HEK293 (cell line): Measurements from ENCODE around the gene NEK3.
"Not testable (repeated sequence)": the region's sequence is repeated elsewhere in the genome, so short reads cannot be mapped to it uniquely, and the experiment has no call there.

Source experiments
- CTCF ChIA-PET: fragments of 350-600 bp; formaldehyde crosslinking; extraction: SDS; loops from one replicate; lab custom pipeline; 2021; ENCODE audit warnings: antibody characterized with exemption; lab: Yijun Ruan, JAX
- POLR2A ChIA-PET: fragments of 300-600 bp; formaldehyde crosslinking; extraction: SDS; loops from one replicate; lab custom pipeline; 2020; ENCODE audit warnings: antibody characterized with exemption, inconsistent platforms; lab: Yijun Ruan, JAX
- H3K27ac ChIP-seq: fragments of 200-500 bp; sonication (Bioruptor generic); 2 replicates; pipeline ENCODE4 v1.5.1; 2014; ENCODE audit warnings: low read depth, low read length, control low read depth, inconsistent platforms; ENCODE audit errors: extremely low read depth
- H3K36me3 ChIP-seq, 2 experiments: fragments of 200-500 bp in 1 of 2; sonication (Bioruptor generic) in 1 of 2; 1 replicate in 1 of 2; 2 replicates in 1 of 2; pipeline ENCODE4 v1.5.1; 2014 to 2017; ENCODE audit warnings: inconsistent platforms in 2 of 2, low read length in 2 of 2; ENCODE audit not compliant: control insufficient read depth in 2 of 2, insufficient read depth in 1 of 2
- H3K4me1 ChIP-seq: fragments of 200-500 bp; sonication (Bioruptor generic); 2 replicates; pipeline ENCODE4 v1.5.1; 2014; ENCODE audit warnings: mild to moderate bottlenecking, low read length, inconsistent platforms; ENCODE audit not compliant: control insufficient read depth, insufficient read depth
- H3K4me3 ChIP-seq: 2 replicates; pipeline ENCODE4 v1.5.1; 2011; ENCODE audit warnings: low read depth, mild to moderate bottlenecking, control low read depth, low read length, moderate library complexity
- H3K9me3 ChIP-seq: fragments of 200-500 bp; sonication (Bioruptor generic); 2 replicates; pipeline ENCODE4 v1.5.1; 2014; ENCODE audit warnings: low read depth, low read length, inconsistent platforms; ENCODE audit not compliant: control insufficient read depth, insufficient read depth
- HOXA7 ChIP-seq: sonication (generic); formaldehyde crosslinking; IDR thresholded peaks from 2 replicates; pipeline ENCODE4 v1.8.1; 2022; ENCODE audit warnings: missing genetic modification reagents, borderline replicate concordance
- MEIS1 ChIP-seq: sonication (generic); formaldehyde crosslinking; IDR thresholded peaks from 2 replicates; pipeline ENCODE4 v1.8.1; 2022; ENCODE audit warnings: missing genetic modification reagents, mild to moderate bottlenecking, borderline replicate concordance
- OVOL3 ChIP-seq: fragments of 450-650 bp; formaldehyde crosslinking; IDR thresholded peaks from 2 replicates; pipeline ENCODE4 v1.5.1; 2016; ENCODE audit warnings: missing biosample characterization, missing genetic modification characterization
- TRIM28 ChIP-seq: IDR thresholded peaks from 2 replicates; pipeline ENCODE4 v1.6.1; 2011; ENCODE audit warnings: low read length, control low read depth, borderline replicate concordance
- ZBTB10 ChIP-seq: fragments of 450-650 bp; formaldehyde crosslinking; IDR thresholded peaks from 2 replicates; pipeline ENCODE4 v1.5.1; 2016; ENCODE audit warnings: missing biosample characterization, missing genetic modification characterization
- ZBTB6 ChIP-seq: fragments of 450-650 bp; formaldehyde crosslinking; IDR thresholded peaks from 2 replicates; pipeline ENCODE4 v1.5.1; 2017; ENCODE audit warnings: missing biosample characterization, missing genetic modification characterization
- ZNF157 ChIP-seq: fragments of 450-650 bp; formaldehyde crosslinking; IDR thresholded peaks from 2 replicates; pipeline ENCODE4 v1.5.1; 2016; ENCODE audit warnings: missing biosample characterization, missing genetic modification characterization
- ZNF274 ChIP-seq, 2 experiments: fragments of 200-500 bp in 1 of 2; fragments of 450-650 bp in 1 of 2; sonication (Bioruptor generic) in 1 of 2; formaldehyde crosslinking in 1 of 2; IDR thresholded peaks; 2 replicates each; pipeline versions ENCODE4 v1.5.1 to v1.6.1; 2014 to 2016; ENCODE audit warnings: borderline replicate concordance in 1 of 2, inconsistent platforms in 1 of 2, low read length in 1 of 2, missing biosample characterization in 1 of 2, missing genetic modification characterization in 1 of 2
- ZNF280D ChIP-seq: fragments of 450-650 bp; formaldehyde crosslinking; IDR thresholded peaks from 2 replicates; pipeline ENCODE4 v1.5.1; 2016; ENCODE audit warnings: missing biosample characterization, missing genetic modification characterization
- ZNF449 ChIP-seq: fragments of 450-650 bp; formaldehyde crosslinking; IDR thresholded peaks from 2 replicates; pipeline ENCODE4 v1.5.1; 2017; ENCODE audit warnings: missing biosample characterization, mild to moderate bottlenecking, missing genetic modification characterization, moderate library complexity
- ZNF558 ChIP-seq: fragments of 450-650 bp; formaldehyde crosslinking; IDR thresholded peaks from 2 replicates; pipeline ENCODE4 v1.5.1; 2016; ENCODE audit warnings: missing biosample characterization, missing genetic modification characterization
- ZNF560 ChIP-seq: fragments of 450-650 bp; formaldehyde crosslinking; IDR thresholded peaks from 2 replicates; pipeline ENCODE4 v1.5.1; 2017; ENCODE audit warnings: missing biosample characterization, missing genetic modification characterization, borderline replicate concordance
- ZNF580 ChIP-seq: fragments of 450-650 bp; formaldehyde crosslinking; IDR thresholded peaks from 2 replicates; pipeline ENCODE4 v1.5.1; 2016; ENCODE audit warnings: missing biosample characterization, missing genetic modification characterization
- ZNF670 ChIP-seq: fragments of 450-650 bp; formaldehyde crosslinking; IDR thresholded peaks from 2 replicates; pipeline ENCODE4 v1.5.1; 2016; ENCODE audit warnings: missing biosample characterization, missing genetic modification characterization, low read depth
- ZSCAN23 ChIP-seq: fragments of 450-650 bp; formaldehyde crosslinking; IDR thresholded peaks from 2 replicates; pipeline ENCODE4 v1.5.1; 2016; ENCODE audit warnings: missing biosample characterization, missing genetic modification characterization
- TF ChIP-seq, protein P1 (sequence below): fragments of 450-650 bp; formaldehyde crosslinking; IDR thresholded peaks from 2 replicates; pipeline ENCODE4 v1.5.1; 2017; ENCODE audit warnings: missing biosample characterization, missing genetic modification characterization
- TF ChIP-seq, protein P2 (sequence below): fragments of 450-650 bp; formaldehyde crosslinking; IDR thresholded peaks from 2 replicates; pipeline ENCODE4 v1.5.1; 2016; ENCODE audit warnings: missing biosample characterization, missing genetic modification characterization, borderline replicate concordance

Gene NEK3

GRCh38 chr13:52187029-52187423 lies 27.6 kb upstream of the NEK3 start:
- H3K9me3 ChIP-seq = no peaks in the 10 kb centered on the region
- ChIA-PET CTCF (no interaction called here), POLR2A (no interaction called here)
- no peaks in the 10 kb centered on the region for H3K4me1 ChIP-seq
- H3K4me3 ChIP-seq = no peak overlapping the region
- TF ChIP-seq ZNF274 (IDR thresholded peaks at IDR 0.05; ENCODE audit: low read length) (no peak), ZNF274 (tag by site-specific recombination; IDR thresholded peaks at IDR 0.05; ENCODE audit: borderline replicate concordance) (no peak), ZSCAN23 (tag by site-specific recombination) (no peak), OVOL3 (tag by site-specific recombination) (no peak), HOXA7 (CRISPR knock-in tag) (no peak), ZNF449 (no peak), MEIS1 (CRISPR knock-in tag) (no peak), ZNF157 (tag by site-specific recombination) (no peak), ZNF280D (no peak), ZBTB10 (tag by site-specific recombination) (no peak), ZNF580 (no peak), TRIM28 (no peak), ZNF558 (tag by site-specific recombination) (no peak), ZNF670 (tag by site-specific recombination) (no peak), ZNF560 (no peak), ZBTB6 (tag by site-specific recombination) (no peak)
- TF ChIP-seq, protein P1, sequence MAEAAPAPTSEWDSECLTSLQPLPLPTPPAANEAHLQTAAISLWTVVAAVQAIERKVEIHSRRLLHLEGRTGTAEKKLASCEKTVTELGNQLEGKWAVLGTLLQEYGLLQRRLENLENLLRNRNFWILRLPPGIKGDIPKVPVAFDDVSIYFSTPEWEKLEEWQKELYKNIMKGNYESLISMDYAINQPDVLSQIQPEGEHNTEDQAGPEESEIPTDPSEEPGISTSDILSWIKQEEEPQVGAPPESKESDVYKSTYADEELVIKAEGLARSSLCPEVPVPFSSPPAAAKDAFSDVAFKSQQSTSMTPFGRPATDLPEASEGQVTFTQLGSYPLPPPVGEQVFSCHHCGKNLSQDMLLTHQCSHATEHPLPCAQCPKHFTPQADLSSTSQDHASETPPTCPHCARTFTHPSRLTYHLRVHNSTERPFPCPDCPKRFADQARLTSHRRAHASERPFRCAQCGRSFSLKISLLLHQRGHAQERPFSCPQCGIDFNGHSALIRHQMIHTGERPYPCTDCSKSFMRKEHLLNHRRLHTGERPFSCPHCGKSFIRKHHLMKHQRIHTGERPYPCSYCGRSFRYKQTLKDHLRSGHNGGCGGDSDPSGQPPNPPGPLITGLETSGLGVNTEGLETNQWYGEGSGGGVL (tag by site-specific recombination) = no peak
- TF ChIP-seq, protein P2, sequence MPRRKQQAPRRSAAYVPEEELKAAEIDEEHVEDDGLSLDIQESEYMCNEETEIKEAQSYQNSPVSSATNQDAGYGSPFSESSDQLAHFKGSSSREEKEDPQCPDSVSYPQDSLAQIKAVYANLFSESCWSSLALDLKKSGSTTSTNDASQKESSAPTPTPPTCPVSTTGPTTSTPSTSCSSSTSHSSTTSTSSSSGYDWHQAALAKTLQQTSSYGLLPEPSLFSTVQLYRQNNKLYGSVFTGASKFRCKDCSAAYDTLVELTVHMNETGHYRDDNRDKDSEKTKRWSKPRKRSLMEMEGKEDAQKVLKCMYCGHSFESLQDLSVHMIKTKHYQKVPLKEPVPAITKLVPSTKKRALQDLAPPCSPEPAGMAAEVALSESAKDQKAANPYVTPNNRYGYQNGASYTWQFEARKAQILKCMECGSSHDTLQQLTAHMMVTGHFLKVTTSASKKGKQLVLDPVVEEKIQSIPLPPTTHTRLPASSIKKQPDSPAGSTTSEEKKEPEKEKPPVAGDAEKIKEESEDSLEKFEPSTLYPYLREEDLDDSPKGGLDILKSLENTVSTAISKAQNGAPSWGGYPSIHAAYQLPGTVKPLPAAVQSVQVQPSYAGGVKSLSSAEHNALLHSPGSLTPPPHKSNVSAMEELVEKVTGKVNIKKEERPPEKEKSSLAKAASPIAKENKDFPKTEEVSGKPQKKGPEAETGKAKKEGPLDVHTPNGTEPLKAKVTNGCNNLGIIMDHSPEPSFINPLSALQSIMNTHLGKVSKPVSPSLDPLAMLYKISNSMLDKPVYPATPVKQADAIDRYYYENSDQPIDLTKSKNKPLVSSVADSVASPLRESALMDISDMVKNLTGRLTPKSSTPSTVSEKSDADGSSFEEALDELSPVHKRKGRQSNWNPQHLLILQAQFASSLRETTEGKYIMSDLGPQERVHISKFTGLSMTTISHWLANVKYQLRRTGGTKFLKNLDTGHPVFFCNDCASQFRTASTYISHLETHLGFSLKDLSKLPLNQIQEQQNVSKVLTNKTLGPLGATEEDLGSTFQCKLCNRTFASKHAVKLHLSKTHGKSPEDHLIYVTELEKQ (tag by site-specific recombination) = no peak
- H3K27ac ChIP-seq = no peak overlapping the region
- peaks cover 4 to 13% of the 10 kb centered on the region in 2 experiments; a peak in 2 of 3 replicates for H3K36me3 ChIP-seq

DNA sequence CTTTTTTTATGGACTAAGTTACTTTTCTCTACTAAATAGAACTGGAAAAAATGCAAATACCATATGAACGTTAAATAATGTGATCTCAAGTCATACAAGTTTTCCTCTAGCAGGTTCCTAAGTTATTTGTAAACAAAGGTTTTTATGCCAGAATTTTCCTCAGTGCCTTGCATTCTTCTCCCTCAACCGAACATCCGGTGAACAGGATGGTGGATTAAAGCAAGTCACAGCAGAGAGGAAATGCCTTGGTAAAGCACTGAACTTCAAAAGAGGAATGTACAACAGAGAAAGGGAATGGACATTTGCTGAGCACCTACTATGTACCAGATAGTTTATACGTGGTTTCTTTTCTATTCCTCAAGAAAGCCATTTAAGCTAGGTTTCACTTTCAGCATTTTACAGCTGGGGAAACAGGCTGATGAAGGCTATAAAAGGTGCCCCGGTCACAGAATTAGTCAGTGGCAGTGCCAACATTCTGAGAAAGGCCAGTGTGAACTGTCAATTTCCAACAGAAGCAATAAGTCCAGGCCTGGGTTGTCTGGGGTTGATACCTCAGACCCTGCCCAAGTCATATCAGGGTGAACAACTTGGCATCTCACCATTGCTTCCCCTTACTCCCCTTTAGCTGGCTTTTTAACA lies 22.0 kb upstream of the NEK3 start:
- H3K27ac ChIP-seq, H3K9me3 ChIP-seq, H3K4me3 ChIP-seq, CTCF ChIA-PET, POLR2A ChIA-PET, H3K4me1 ChIP-seq: not testable (repeated sequence)
- peaks cover 4 to 30% of the 10 kb centered on the region in 2 experiments; a peak in 2 of 3 replicates for H3K36me3 ChIP-seq
